K562 (cell line): ENCODE measurements around the gene PIEZO2. TPM values are rescaled to one million over a fixed set of nuclear protein-coding genes. Genes with fewer than 3 reads are reported as not detected.

Source experiments
- CTCFL ChIP-seq: IDR thresholded peaks from 2 replicates; pipeline ENCODE4 v1.6.1; 2011; ENCODE audit warnings: borderline replicate concordance, low read depth, mild to moderate bottlenecking, moderate library complexity, low read length; ENCODE audit not compliant: insufficient read depth, poor library complexity, severe bottlenecking
- DACH1 ChIP-seq: fragments of 450-650 bp; IDR thresholded peaks from 2 replicates; pipeline ENCODE4 v1.6.1; 2018; ENCODE audit not compliant: partially characterized antibody
- DMBX1 ChIP-seq: fragments of 250-450 bp; sonication (Bioruptor Pico); IDR thresholded peaks from 2 replicates; pipeline ENCODE4 v1.8.0; 2022; ENCODE audit warnings: inconsistent platforms, mild to moderate bottlenecking, moderate library complexity, borderline replicate concordance
- E2F4 ChIP-seq: sonication (generic); formaldehyde crosslinking; IDR thresholded peaks from 2 replicates; pipeline ENCODE4 v1.8.0; 2022; ENCODE audit warnings: mild to moderate bottlenecking, low read depth, missing genetic modification reagents
- ELK1 ChIP-seq: sonication (generic); formaldehyde crosslinking; IDR thresholded peaks from 2 replicates; pipeline ENCODE4 v1.8.1; 2022; ENCODE audit warnings: missing genetic modification reagents
- ESRRA ChIP-seq: fragments of 450-650 bp; IDR thresholded peaks from 2 replicates; pipeline ENCODE4 v1.6.1; 2014; ENCODE audit warnings: low read depth, mild to moderate bottlenecking, moderate library complexity, borderline replicate concordance
- GABPB2 ChIP-seq: fragments of 250-450 bp; sonication (Bioruptor Pico); conservative IDR thresholded peaks from 2 replicates; pipeline ENCODE4 v1.5.1; 2021; ENCODE audit warnings: mild to moderate bottlenecking
- GMEB1 ChIP-seq: fragments of 250-450 bp; sonication (Bioruptor Pico); IDR thresholded peaks from 2 replicates; pipeline ENCODE4 v1.4.0; 2020; ENCODE audit warnings: mild to moderate bottlenecking
- HBP1 ChIP-seq: fragments of 450-650 bp; formaldehyde crosslinking; IDR thresholded peaks from 2 replicates; pipeline ENCODE4 v1.4.0; 2022; ENCODE audit warnings: missing genetic modification characterization
- JUND ChIP-seq, 2 experiments: IDR thresholded peaks; 2 replicates in 1 of 2; 3 replicates in 1 of 2; pipeline ENCODE4 v1.6.1; 2011; ENCODE audit warnings: borderline replicate concordance in 2 of 2, low read depth in 2 of 2, low read length in 2 of 2, improper control_type of control experiment in 1 of 2, missing biosample characterization in 1 of 2, missing genetic modification characterization in 1 of 2, missing genetic modification reagents in 1 of 2
- POLR2H ChIP-seq: IDR thresholded peaks from 2 replicates; pipeline ENCODE4 v1.6.1; 2016; ENCODE audit warnings: missing genetic modification characterization, low read depth, mild to moderate bottlenecking, control low read depth, missing compliant biosample characterization, moderate library complexity
- SRF ChIP-seq, 2 experiments: fragments of 250-450, 450-650 bp in 1 of 2; sonication (Bioruptor Pico) in 1 of 2; sonication (generic) in 1 of 2; formaldehyde crosslinking; IDR thresholded peaks; 2 replicates each; pipeline versions ENCODE4 v1.5.0 to v1.5.1; 2020 to 2022; ENCODE audit warnings: mild to moderate bottlenecking in 1 of 2, missing genetic modification reagents in 1 of 2
- TBL1XR1 ChIP-seq, 2 experiments: IDR thresholded peaks; 2 replicates each; pipeline ENCODE4 v1.6.1; 2012; ENCODE audit warnings: improper control_type of control experiment in 2 of 2, low read length in 2 of 2, mild to moderate bottlenecking in 1 of 2
- YY1 ChIP-seq, 3 experiments: IDR thresholded peaks; 2 replicates each; pipeline ENCODE4 v1.6.1; 2011; ENCODE audit warnings: low read length in 2 of 3, mild to moderate bottlenecking in 2 of 3, moderate library complexity in 2 of 3, borderline replicate concordance in 1 of 3, control low read depth in 1 of 3, low read depth in 1 of 3; ENCODE audit not compliant: insufficient read depth in 3 of 3, insufficient replicate concordance in 2 of 3, control insufficient read depth in 1 of 3, insufficient read length in 1 of 3; ENCODE audit errors: extremely low read depth in 1 of 3
- polyA plus RNA-seq, 8 experiments: library from polyadenylated mRNA; depleted of rRNA in 4 of 8; stranded (reverse) in 5 of 8; unstranded in 3 of 8; fragments of >200 nt; fragmentation: Nextera tagmentation in 2 of 8; fragmentation: Illumina TruSeq in 1 of 8; extraction: Ambion mirVana in 2 of 8; extraction: Trizol in 1 of 8; gene quantifications; 2 replicates each; pipeline versions ENCODE4 v1.2.1 to v1.2.3, GENCODE V29; 2011 to 2014; ENCODE audit warnings: inconsistent platforms in 1 of 8, missing spikeins in 1 of 8
- total RNA-seq, 7 experiments: library from RNA; depleted of rRNA in 6 of 7; stranded (reverse); fragments of >200 nt in 6 of 7; fragmentation: Illumina TruSeq in 2 of 7; extraction: Trizol in 2 of 7; gene quantifications; 2 replicates each; pipeline versions ENCODE4 v1.2.1 to v1.2.3, GENCODE V29; 2011 to 2021; ENCODE audit warnings: low replicate concordance in 1 of 7
- TF ChIP-seq, protein P1 (sequence below): fragments of 450-650 bp; IDR thresholded peaks from 2 replicates; pipeline ENCODE4 v1.6.1; 2016

Gene PIEZO2
- total and polyA plus RNA-seq, 9 of the 15 experiments (the other 6 are each of a cell fraction or from before 2014, with no cell fraction given) = 0.54 to 4.1 (median 2.0) TPM

- TF ChIP-seq GMEB1 (CRISPR knock-in tag) (0 out of 2 replicates have a peak, but pooled peaks have one; percentile 8), POLR2H (tag) (0 out of 2 replicates have a peak, but pooled peaks have one; percentile 22), ELK1 (CRISPR knock-in tag) (no peak), DMBX1 (CRISPR knock-in tag) (no peak), SRF (CRISPR knock-in tag; IDR thresholded peaks at IDR 0.05) (no peak), ESRRA (peak; percentile 84; the same call in 1 of the 2 replicates), JUND (IDR thresholded peaks at IDR 0.05; ENCODE audit: borderline replicate concordance, low read depth, low read length) (0 out of 2 replicates have a peak, but pooled peaks have one; percentile 44), JUND (tag; IDR thresholded peaks at IDR 0.05; ENCODE audit: borderline replicate concordance, low read depth, low read length) (no peak; the same call in 2 of the 3 replicates), HBP1 (CRISPR knock-in tag) (no peak), E2F4 (CRISPR knock-in tag) (no peak), YY1 (IDR thresholded peaks at IDR 0.05; ENCODE audit: borderline replicate concordance in 1 of 3, control insufficient read depth in 1 of 3, extremely low read depth in 1 of 3, insufficient read depth in 3 of 3, insufficient read length in 1 of 3, insufficient replicate concordance in 2 of 3, low read depth in 1 of 3, low read length in 2 of 3) (peak in 1 of 3 experiments; percentile 57), GABPB2 (no peak), TBL1XR1 (IDR thresholded peaks at IDR 0.05; ENCODE audit: low read length in 2 of 2) (0 out of 4 replicates have a peak, but pooled peaks of 1 of the 2 experiments have one; percentile 26), CTCFL (peak; percentile 10), DACH1 (no peak)
- TF ChIP-seq, protein P1, sequence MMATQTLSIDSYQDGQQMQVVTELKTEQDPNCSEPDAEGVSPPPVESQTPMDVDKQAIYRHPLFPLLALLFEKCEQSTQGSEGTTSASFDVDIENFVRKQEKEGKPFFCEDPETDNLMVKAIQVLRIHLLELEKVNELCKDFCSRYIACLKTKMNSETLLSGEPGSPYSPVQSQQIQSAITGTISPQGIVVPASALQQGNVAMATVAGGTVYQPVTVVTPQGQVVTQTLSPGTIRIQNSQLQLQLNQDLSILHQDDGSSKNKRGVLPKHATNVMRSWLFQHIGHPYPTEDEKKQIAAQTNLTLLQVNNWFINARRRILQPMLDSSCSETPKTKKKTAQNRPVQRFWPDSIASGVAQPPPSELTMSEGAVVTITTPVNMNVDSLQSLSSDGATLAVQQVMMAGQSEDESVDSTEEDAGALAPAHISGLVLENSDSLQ = peak; percentile 63
Measured at GRCh38 chr18:10787293-10787901, 362.0 kb downstream of the PIEZO2 start (continued).
